Neural progenitor cell (in vitro differentiated cells): ENCODE results near the gene LYZL4. TPM values are rescaled to one million over a fixed set of nuclear protein-coding genes. Genes with fewer than 3 reads are reported as not detected.

Source experiments
- DNase-seq: peaks from one replicate; pipeline ENCODE4 v3.0.0-alpha.2; 2016; ENCODE audit warnings: low spot score
- H2AFZ ChIP-seq: fragments of 200-600 bp; sonication (generic); replicated peaks from 2 replicates; pipeline ENCODE4 v1.6.1; 2016; ENCODE audit warnings: antibody characterized with exemption
- H3F3A ChIP-seq: fragments of 200-600 bp; sonication (generic); 2 replicates; pipeline ENCODE4 v1.6.1; 2016; ENCODE audit warnings: antibody characterized with exemption, low read depth
- H3K27ac ChIP-seq: fragments of 200-600 bp; sonication (generic); 2 replicates; pipeline ENCODE4 v1.5.1; 2016; ENCODE audit warnings: mild to moderate bottlenecking
- H3K27me3 ChIP-seq: fragments of 200-600 bp; sonication (generic); 2 replicates; pipeline ENCODE4 v1.6.1; 2016; ENCODE audit warnings: mild to moderate bottlenecking, moderate library complexity
- H3K36me3 ChIP-seq: fragments of 200-600 bp; sonication (generic); 2 replicates; pipeline ENCODE4 v1.5.1; 2016
- H3K4me1 ChIP-seq: fragments of 200-600 bp; sonication (generic); 2 replicates; pipeline ENCODE4 v1.6.1; 2016; ENCODE audit warnings: mixed run types
- H3K4me2 ChIP-seq: fragments of 200-600 bp; sonication (generic); 2 replicates; pipeline ENCODE4 v1.6.1; 2016
- H3K4me3 ChIP-seq: fragments of 200-600 bp; sonication (generic); 2 replicates; pipeline ENCODE4 v1.5.1; 2016
- H3K79me2 ChIP-seq: fragments of 200-600 bp; sonication (generic); 2 replicates; pipeline ENCODE4 v1.6.1; 2016; ENCODE audit warnings: low read depth
- H3K9ac ChIP-seq: fragments of 200-600 bp; sonication (generic); 2 replicates; pipeline ENCODE4 v1.6.1; 2016
- H3K9me3 ChIP-seq: fragments of 200-600 bp; sonication (generic); 2 replicates; pipeline ENCODE4 v1.5.1; 2016; ENCODE audit warnings: low read depth
- H4K20me1 ChIP-seq: fragments of 200-600 bp; sonication (generic); 2 replicates; pipeline ENCODE4 v1.6.1; 2016; ENCODE audit warnings: low read depth
- H3K27ac Mint-ChIP-seq: 3 replicates; pipeline ENCODE4 v1.8.0; 2021; ENCODE audit warnings: mixed read lengths
- H3K27me3 Mint-ChIP-seq: 2 replicates; pipeline ENCODE4 v1.8.0; 2022; ENCODE audit warnings: low read depth, mild to moderate bottlenecking, inconsistent platforms, moderate library complexity, mixed read lengths; ENCODE audit not compliant: insufficient read depth
- H3K36me3 Mint-ChIP-seq: 3 replicates; pipeline ENCODE4 v1.8.0; 2021; ENCODE audit warnings: mixed read lengths
- H3K4me1 Mint-ChIP-seq: 3 replicates; pipeline ENCODE4 v1.8.0; 2021; ENCODE audit warnings: mixed read lengths
- H3K4me3 Mint-ChIP-seq: 3 replicates; pipeline ENCODE4 v1.8.0; 2021; ENCODE audit warnings: mild to moderate bottlenecking, moderate library complexity, mixed read lengths
- H3K9me3 Mint-ChIP-seq: 3 replicates; pipeline ENCODE4 v1.8.0; 2020; ENCODE audit warnings: mixed read lengths
- CTCF ChIP-seq: fragments of 200-600 bp; sonication (generic); IDR thresholded peaks from 2 replicates; pipeline ENCODE4 v1.5.1; 2017; ENCODE audit warnings: antibody characterized with exemption, mild to moderate bottlenecking
- EZH2 ChIP-seq: fragments of 200-600 bp; sonication (generic); IDR thresholded peaks from 2 replicates; pipeline ENCODE4 v1.6.1; 2017; ENCODE audit warnings: antibody characterized with exemption, mild to moderate bottlenecking, moderate library complexity
- EZH2phosphoT487 ChIP-seq: fragments of 200-600 bp; sonication (generic); IDR thresholded peaks from 2 replicates; pipeline ENCODE4 v1.6.1; 2017; ENCODE audit warnings: antibody characterized with exemption
- total RNA-seq: library from RNA; depleted of rRNA; stranded (reverse); fragments of >200 nt; gene quantifications from 2 replicates; pipeline ENCODE4 v1.2.3, GENCODE V29; 2015; ENCODE audit warnings: low replicate concordance

The LYZL4 gene
- total RNA-seq, 1 donor from 2014 or later: not detected

- Mint-ChIP-seq H3K27me3 (peaks cover 2% of the 10 kb centered on the region), H3K36me3 (no peaks in the 10 kb centered on the region), H3K27ac (no peak overlapping the region), H3K4me1 (peaks cover 9% of the 10 kb centered on the region), H3K9me3 (no peaks in the 10 kb centered on the region), H3K4me3 (no peak overlapping the region)
- Histone ChIP-seq H3K27ac (no peak overlapping the region), H3K79me2 (no peaks in the 10 kb centered on the region), H3F3A (no peaks in the 10 kb centered on the region), H2AFZ (no peak overlapping the region), H3K4me1 (peaks cover 19% of the 10 kb centered on the region), H3K9me3 (no peaks in the 10 kb centered on the region), H3K27me3 (no peaks in the 10 kb centered on the region), H3K36me3 (no peaks in the 10 kb centered on the region), H3K4me2 (peak overlapping the region; percentile 29), H4K20me1 (no peaks in the 10 kb centered on the region), H3K4me3 (no peak overlapping the region), H3K9ac (no peak overlapping the region)
- no peak for TF ChIP-seq CTCF
- TF ChIP-seq EZH2: no peak
- DNase-seq: peak; percentile 22
Observed at GRCh38 chr3:42439261-42440115, 29.1 kb upstream of the LYZL4 start.

- Mint-ChIP-seq H3K27me3 (peaks cover 2% of the 10 kb centered on the region), H3K27ac (no peak overlapping the region)
- TF ChIP-seq CTCF (no peak), EZH2 (no peak), EZH2phosphoT487 (no peak)
Observed at GRCh38 chr3:42438758-42439157, 28.3 kb upstream of the LYZL4 start.

GRCh38 chr3:42438193-42438592 is 27.8 kb upstream of the LYZL4 start:
- no peaks in the 10 kb centered on the region for H3K27me3 ChIP-seq
- H3K79me2 ChIP-seq: no peaks in the 10 kb centered on the region
- H3K27me3 Mint-ChIP-seq: peaks cover 2% of the 10 kb centered on the region
- H3K27ac Mint-ChIP-seq: no peak overlapping the region
- no peaks in the 10 kb centered on the region for H3K9me3 ChIP-seq
- no peak overlapping the region for H2AFZ ChIP-seq
- no peak overlapping the region for H3K4me3 Mint-ChIP-seq
- H3K36me3 ChIP-seq: no peaks in the 10 kb centered on the region
- H3K27ac ChIP-seq: no peak overlapping the region
- H3K9me3 Mint-ChIP-seq: no peaks in the 10 kb centered on the region
- H3K9ac ChIP-seq: no peak overlapping the region
- H3K4me2 ChIP-seq: no peak overlapping the region
- H3K4me1 ChIP-seq: peaks cover 19% of the 10 kb centered on the region
- no peaks in the 10 kb centered on the region for H3K36me3 Mint-ChIP-seq
- DNase-seq: no peak
- no peaks in the 10 kb centered on the region for H3F3A ChIP-seq
- TF ChIP-seq EZH2phosphoT487: no peak
- no peak for TF ChIP-seq CTCF
- no peak for TF ChIP-seq EZH2
- H4K20me1 ChIP-seq: no peaks in the 10 kb centered on the region
- H3K4me3 ChIP-seq: no peak overlapping the region
- peaks cover 9% of the 10 kb centered on the region for H3K4me1 Mint-ChIP-seq

More at GRCh38 chr3:42438758-42439157, 28.3 kb upstream of the LYZL4 start:
- Histone ChIP-seq H3K9me3 (no peaks in the 10 kb centered on the region), H3F3A (no peaks in the 10 kb centered on the region), H3K4me1 (peaks cover 19% of the 10 kb centered on the region), H3K4me2 (no peak overlapping the region), H2AFZ (no peak overlapping the region), H3K79me2 (no peaks in the 10 kb centered on the region), H4K20me1 (no peaks in the 10 kb centered on the region), H3K27ac (no peak overlapping the region), H3K9ac (no peak overlapping the region), H3K27me3 (no peaks in the 10 kb centered on the region), H3K36me3 (no peaks in the 10 kb centered on the region), H3K4me3 (no peak overlapping the region)
- H3K36me3 Mint-ChIP-seq: no peaks in the 10 kb centered on the region
- no peak for DNase-seq
- H3K9me3 Mint-ChIP-seq: no peaks in the 10 kb centered on the region
- H3K4me3 Mint-ChIP-seq: no peak overlapping the region
- peaks cover 9% of the 10 kb centered on the region for H3K4me1 Mint-ChIP-seq
